ENCODE measurements around the gene HERC4. TPM values are rescaled to one million over a fixed set of nuclear protein-coding genes. Genes with fewer than 3 reads are reported as not detected.

HERC4 gene
- polyA plus RNA-seq, 1 donor from 2014 or later: 45.6 TPM

DNA sequence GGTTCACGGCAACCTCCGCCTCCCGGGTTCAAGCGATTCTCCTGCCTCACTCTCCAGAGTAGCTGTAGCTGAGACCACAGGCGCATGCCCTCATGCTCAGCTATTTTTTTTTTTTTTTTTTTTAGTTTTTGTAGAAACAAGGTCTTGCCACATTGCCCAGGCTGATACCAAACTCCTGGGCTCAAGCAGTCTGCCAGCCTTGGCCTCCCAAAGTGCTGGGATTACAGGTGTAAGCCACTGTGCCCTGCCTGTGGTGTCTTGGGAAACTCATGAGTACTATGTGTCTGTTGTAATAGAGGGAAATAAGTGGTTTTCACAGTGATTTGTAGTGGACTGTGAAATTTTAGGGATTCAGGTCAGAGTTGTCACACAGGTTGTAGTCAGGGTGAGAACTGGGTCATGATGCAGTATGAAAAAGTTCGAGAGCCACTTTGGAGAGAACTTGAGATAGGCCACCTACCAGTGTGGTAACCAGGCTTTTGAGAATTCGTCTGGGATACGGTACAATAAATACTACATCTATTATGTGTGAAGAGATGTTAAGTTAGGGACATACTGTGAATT, 160.2 kb downstream of the HERC4 start:
- H2AFZ ChIP-seq (ENCODE audit: low read depth, low read length): no peak overlapping the region
- H3F3A ChIP-seq (ENCODE audit: insufficient read depth, low read length, poor library complexity, severe bottlenecking): no peaks in the 10 kb centered on the region
- peaks cover 15% of the 10 kb centered on the region for H3K36me3 ChIP-seq (ENCODE audit: insufficient read depth, low read length)
- no peaks in the 10 kb centered on the region for H4K20me1 ChIP-seq (ENCODE audit: insufficient read depth)
- no peaks in the 10 kb centered on the region for H3K79me2 ChIP-seq (replicated peaks; ENCODE audit: insufficient read depth, low read length)
- no peaks in the 10 kb centered on the region for H3K9me3 ChIP-seq (ENCODE audit: low read length)
- H3K4me3 ChIP-seq (ENCODE audit: low read length): no peak overlapping the region
- H3K9me2 ChIP-seq (ENCODE audit: insufficient read depth, low read length): no peaks in the 10 kb centered on the region
- H3K9ac ChIP-seq (ENCODE audit: low read length): no peak overlapping the region
- no peak overlapping the region for H3K27ac ChIP-seq (ENCODE audit: low read length)
- TF ChIP-seq MXI1 (conservative IDR thresholded peaks at IDR 0.05; ENCODE audit: poor library complexity, severe bottlenecking): no peak
- TF ChIP-seq, protein P1, sequence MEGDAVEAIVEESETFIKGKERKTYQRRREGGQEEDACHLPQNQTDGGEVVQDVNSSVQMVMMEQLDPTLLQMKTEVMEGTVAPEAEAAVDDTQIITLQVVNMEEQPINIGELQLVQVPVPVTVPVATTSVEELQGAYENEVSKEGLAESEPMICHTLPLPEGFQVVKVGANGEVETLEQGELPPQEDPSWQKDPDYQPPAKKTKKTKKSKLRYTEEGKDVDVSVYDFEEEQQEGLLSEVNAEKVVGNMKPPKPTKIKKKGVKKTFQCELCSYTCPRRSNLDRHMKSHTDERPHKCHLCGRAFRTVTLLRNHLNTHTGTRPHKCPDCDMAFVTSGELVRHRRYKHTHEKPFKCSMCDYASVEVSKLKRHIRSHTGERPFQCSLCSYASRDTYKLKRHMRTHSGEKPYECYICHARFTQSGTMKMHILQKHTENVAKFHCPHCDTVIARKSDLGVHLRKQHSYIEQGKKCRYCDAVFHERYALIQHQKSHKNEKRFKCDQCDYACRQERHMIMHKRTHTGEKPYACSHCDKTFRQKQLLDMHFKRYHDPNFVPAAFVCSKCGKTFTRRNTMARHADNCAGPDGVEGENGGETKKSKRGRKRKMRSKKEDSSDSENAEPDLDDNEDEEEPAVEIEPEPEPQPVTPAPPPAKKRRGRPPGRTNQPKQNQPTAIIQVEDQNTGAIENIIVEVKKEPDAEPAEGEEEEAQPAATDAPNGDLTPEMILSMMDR (IDR thresholded peaks at IDR 0.05; ENCODE audit: poor library complexity, severe bottlenecking): no peak
- TF ChIP-seq EZH2 (IDR thresholded peaks at IDR 0.05; ENCODE audit: borderline replicate concordance, insufficient read depth, low read length, poor library complexity, severe bottlenecking): no peak
- TF ChIP-seq, protein P2, sequence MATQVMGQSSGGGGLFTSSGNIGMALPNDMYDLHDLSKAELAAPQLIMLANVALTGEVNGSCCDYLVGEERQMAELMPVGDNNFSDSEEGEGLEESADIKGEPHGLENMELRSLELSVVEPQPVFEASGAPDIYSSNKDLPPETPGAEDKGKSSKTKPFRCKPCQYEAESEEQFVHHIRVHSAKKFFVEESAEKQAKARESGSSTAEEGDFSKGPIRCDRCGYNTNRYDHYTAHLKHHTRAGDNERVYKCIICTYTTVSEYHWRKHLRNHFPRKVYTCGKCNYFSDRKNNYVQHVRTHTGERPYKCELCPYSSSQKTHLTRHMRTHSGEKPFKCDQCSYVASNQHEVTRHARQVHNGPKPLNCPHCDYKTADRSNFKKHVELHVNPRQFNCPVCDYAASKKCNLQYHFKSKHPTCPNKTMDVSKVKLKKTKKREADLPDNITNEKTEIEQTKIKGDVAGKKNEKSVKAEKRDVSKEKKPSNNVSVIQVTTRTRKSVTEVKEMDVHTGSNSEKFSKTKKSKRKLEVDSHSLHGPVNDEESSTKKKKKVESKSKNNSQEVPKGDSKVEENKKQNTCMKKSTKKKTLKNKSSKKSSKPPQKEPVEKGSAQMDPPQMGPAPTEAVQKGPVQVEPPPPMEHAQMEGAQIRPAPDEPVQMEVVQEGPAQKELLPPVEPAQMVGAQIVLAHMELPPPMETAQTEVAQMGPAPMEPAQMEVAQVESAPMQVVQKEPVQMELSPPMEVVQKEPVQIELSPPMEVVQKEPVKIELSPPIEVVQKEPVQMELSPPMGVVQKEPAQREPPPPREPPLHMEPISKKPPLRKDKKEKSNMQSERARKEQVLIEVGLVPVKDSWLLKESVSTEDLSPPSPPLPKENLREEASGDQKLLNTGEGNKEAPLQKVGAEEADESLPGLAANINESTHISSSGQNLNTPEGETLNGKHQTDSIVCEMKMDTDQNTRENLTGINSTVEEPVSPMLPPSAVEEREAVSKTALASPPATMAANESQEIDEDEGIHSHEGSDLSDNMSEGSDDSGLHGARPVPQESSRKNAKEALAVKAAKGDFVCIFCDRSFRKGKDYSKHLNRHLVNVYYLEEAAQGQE (IDR thresholded peaks at IDR 0.05; ENCODE audit: borderline replicate concordance): no peak
- TF ChIP-seq SMC3 (conservative IDR thresholded peaks at IDR 0.05; ENCODE audit: poor library complexity): no peak
- no peak for TF ChIP-seq TAF1 (IDR thresholded peaks at IDR 0.05; ENCODE audit: low read depth)
- H3K27me3 ChIP-seq (ENCODE audit: insufficient read depth, low read depth, low read length): no peaks in the 10 kb centered on the region
- H3K4me2 ChIP-seq (ENCODE audit: low read length): no peak overlapping the region

DNA sequence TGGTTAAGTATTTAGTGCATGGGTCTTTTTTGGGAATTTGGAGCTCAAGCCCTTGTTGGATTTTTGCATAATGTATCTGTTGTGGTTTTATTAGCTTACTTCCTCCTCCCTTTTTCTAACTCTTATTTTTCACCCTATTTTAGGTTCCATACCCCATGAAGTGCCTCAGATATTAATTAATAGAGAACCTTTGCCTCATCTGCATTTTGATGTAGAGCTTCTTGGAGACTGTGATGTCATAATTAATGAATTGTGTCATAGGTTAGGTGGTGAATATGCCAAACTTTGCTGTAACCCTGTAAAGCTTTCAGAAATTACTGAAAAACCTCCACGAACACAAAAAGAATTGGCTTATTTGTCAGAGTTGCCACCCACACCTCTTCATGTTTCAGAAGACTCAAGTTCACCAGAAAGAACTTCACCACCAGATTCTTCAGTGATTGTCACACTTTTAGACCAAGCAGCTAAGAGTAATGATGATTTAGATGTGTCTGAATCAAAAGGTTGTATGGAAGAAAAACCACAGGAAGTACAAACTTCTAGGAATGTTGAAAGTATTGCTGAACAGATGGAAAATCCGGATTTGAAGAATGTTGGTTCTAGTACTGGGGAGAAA, 162.6 kb downstream of the HERC4 start:
- Histone ChIP-seq H3K9me3 (ENCODE audit: low read length) (no peaks in the 10 kb centered on the region), H3K9me2 (ENCODE audit: insufficient read depth, low read length) (no peaks in the 10 kb centered on the region), H3F3A (ENCODE audit: insufficient read depth, low read length, poor library complexity, severe bottlenecking) (no peaks in the 10 kb centered on the region), H3K36me3 (ENCODE audit: insufficient read depth, low read length) (peaks cover 15% of the 10 kb centered on the region), H4K20me1 (ENCODE audit: insufficient read depth) (no peaks in the 10 kb centered on the region), H3K4me3 (ENCODE audit: low read length) (no peak overlapping the region), H3K4me2 (ENCODE audit: low read length) (no peak overlapping the region), H2AFZ (ENCODE audit: low read depth, low read length) (no peak overlapping the region), H3K27ac (ENCODE audit: low read length) (no peak overlapping the region), H3K9ac (ENCODE audit: low read length) (no peak overlapping the region), H3K79me2 (replicated peaks; ENCODE audit: insufficient read depth, low read length) (peaks cover 4% of the 10 kb centered on the region), H3K27me3 (ENCODE audit: insufficient read depth, low read depth, low read length) (no peaks in the 10 kb centered on the region)
- TF ChIP-seq POLR2AphosphoS5 (IDR thresholded peaks at IDR 0.05) (no peak), RAD21 (conservative IDR thresholded peaks at IDR 0.05) (no peak), TAF1 (IDR thresholded peaks at IDR 0.05; ENCODE audit: low read depth) (no peak)
- TF ChIP-seq, protein P2 (IDR thresholded peaks at IDR 0.05; ENCODE audit: borderline replicate concordance): no peak
